Measurements from ENCODE around the gene AKR1B15.
"Not testable (repeated sequence)": the region's sequence is repeated elsewhere in the genome, so short reads cannot be mapped to it uniquely, and the experiment has no call there.

Gene AKR1B15

GRCh38 chr7:134567368-134567767, 18.5 kb downstream of the AKR1B15 start:
- no peak for FAIRE-seq

DNA sequence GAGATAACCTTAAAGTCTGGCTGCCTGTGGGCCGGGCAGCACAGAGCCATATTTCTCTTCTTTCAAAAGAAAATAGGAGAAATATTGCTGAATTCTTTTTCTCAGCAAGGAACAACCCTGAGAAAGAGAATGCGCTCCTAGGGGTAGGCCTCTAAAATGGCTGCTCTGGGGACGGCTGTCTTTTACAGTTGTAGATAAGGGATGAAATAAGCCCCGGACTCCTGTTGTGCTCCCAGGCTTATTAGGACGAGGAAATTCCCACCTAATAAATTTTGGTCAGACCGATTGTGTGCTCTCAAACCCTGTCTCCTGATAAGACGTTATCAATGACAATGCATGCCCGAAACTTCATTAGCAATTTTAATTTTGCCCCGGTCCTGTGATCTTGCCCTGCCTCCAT, 21.1 kb downstream of the AKR1B15 start:
- not testable (repeated sequence) for FAIRE-seq

- no peak for FAIRE-seq
Measured at GRCh38 chr7:134571101-134571500, 22.2 kb downstream of the AKR1B15 start.

DNA sequence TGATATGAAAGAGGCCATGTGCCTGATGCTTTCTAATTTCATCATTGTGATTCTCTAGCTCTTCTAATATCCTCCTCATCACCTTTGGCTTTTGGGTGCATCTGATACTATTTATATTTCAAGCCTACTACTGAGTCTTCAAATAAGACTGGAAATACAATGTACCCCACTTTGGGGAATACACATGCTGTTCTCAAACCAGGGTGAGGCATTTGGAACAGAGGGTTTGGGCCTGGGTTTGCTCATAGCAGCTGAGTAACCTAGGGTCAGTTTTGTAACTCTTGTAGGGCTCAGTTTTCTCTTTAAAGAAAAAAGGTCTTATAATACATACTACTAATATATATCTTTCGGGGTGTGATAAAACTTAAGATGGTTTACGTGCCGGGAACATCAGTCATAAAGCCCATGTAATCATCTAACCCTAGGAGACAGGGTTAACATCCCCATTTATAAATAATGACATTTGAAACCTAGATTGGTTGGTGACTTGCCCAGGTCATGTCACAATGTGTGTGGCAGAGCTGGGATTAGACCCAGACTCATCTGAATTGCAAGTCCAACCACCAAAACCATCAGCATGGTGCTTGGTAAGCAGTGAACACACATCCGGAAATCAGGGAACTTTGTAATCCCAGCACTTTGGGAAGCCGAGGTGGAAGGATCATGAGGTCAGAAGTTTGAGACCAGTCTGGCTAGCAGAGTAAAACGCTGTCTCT, 23.0 kb downstream of the AKR1B15 start:
- FAIRE-seq: no peak

DNA sequence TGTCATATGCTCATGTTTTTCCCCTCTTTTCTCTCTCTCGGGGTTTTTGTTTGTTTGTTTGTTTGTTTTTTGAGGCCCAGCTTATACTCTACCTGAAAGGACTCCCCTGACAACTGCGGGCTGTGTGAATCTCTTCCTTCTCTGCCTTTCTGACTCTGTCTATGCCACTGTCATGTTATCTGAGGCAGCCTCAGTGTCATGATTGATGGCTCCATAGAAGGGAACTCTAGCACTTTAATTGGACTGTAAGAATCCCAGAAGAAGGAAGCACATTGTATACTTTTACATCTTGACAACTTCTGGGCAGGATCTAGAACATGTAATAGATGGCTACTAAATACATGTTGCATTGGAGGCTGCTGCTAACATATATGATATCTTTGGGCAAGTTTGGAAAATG, 25.4 kb downstream of the AKR1B15 start:
- no peak for FAIRE-seq

- FAIRE-seq: no peak
Measured at GRCh38 chr7:134584290-134584689, 35.4 kb downstream of the AKR1B15 start.

GRCh38 chr7:134585897-134586296, 37.0 kb downstream of the AKR1B15 start:
- FAIRE-seq: no peak

GRCh38 chr7:134587750-134588149, 38.8 kb downstream of the AKR1B15 start:
- FAIRE-seq: no peak

- no peak for FAIRE-seq
Measured at GRCh38 chr7:134589491-134589941, 40.6 kb downstream of the AKR1B15 start.

- FAIRE-seq: no peak
Measured at GRCh38 chr7:134593530-134594392, 44.9 kb downstream of the AKR1B15 start.

DNA sequence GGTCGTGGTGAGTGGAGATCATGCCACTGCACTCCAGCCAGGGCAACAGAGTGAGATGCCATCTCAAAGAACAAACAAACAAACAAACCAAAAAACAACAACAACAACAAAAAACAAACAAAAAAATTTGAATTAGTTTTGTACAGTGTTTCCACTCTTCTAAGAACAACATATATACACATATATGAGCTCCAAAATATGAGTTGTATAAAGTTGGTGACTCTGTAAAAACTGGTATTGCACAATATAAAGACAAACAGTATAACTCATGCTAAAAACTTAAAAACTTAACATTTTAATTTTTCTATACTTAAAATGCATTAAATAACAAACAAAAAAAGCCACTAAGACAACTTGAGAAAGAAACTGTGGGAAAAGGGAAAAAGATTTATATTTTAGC, 46.0 kb downstream of the AKR1B15 start:
- no peak for FAIRE-seq

DNA sequence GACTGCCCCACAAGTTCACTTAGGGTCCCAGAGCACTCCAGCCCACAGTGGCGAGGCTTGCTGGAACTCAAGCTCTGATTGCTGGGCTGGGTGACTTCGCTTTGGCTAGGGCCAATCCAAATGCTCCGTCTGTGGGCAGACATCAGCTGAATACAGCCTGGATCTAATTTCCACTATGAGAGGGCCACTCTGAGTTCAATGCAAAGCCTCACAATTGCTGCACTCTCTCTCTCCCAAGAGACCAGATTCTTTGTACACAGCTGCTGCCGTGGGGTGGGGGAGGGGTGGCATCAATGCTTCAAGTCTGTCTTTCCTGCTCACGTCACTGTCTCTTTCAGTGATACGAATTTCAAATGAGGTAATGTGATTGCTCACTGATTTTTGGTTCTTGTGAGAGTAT, 50.5 kb downstream of the AKR1B15 start:
- FAIRE-seq: no peak

DNA sequence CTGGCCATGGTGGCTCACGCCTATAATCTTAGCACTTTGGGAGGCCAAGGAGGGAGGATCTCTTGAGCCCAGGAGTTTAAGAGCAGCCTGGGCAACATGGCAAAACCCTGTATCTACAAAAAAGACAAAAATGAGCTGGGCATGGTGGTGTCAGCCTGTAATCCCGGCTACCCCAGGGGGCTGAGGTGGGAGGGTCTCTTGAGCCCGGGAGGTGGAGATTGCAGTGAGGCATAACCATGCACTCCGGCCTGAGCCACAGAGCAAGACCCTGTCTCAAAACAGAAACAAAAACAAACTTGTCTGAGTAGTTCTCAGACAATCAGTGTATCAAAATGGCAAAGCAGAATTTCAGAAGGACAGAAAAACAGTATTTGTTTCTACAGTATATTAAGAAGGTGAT, 52.5 kb downstream of the AKR1B15 start:
- no peak for FAIRE-seq

GRCh38 chr7:134602881-134603451, 54.1 kb downstream of the AKR1B15 start:
- no peak for FAIRE-seq

DNA sequence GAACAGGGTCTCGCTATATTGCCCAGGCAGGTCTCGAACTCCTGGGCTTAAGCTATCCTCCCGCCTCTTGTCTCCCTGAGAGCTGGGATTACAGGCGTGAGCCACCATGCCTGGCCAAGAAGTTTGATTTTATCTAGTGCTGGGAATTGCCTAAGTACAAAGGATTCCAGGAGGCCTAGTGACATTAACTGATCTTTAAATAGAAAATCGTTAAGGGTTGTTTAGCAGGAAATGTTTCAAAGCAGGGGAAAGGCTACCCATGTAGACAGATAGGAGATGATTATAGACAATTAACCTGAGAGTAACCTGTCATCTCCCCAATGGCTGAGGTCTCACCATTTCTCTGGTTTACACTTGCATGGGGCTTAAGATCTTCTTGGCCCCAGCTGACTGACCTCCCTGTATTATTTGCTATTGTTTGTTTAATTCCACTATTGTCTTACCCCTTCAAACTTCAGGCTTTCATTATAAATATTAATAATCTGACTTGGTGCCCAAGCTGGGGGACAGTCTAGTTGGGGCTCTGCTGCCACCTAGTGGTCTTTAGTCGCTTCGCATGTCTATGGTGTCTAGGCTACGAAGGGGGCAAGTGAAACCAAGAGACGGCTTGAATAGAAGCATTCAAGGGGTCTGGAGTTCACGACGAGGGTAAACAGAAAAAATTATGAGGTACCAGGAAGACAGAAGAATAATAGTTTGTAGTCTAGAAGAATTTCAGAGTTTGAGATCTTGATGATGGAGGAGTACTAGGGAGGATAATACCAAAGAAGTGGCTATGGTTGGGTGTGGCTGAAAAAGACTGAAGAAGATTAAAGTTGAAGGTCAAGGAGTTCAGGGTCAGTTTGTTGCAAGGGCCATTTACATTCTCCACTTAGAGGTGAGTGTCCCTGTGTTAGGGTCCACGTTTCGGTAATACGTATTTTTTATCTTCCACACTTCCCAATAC, 57.3 kb downstream of the AKR1B15 start:
- FAIRE-seq: no peak

GRCh38 chr7:134611611-134612151, 62.8 kb downstream of the AKR1B15 start:
- FAIRE-seq: no peak

DNA sequence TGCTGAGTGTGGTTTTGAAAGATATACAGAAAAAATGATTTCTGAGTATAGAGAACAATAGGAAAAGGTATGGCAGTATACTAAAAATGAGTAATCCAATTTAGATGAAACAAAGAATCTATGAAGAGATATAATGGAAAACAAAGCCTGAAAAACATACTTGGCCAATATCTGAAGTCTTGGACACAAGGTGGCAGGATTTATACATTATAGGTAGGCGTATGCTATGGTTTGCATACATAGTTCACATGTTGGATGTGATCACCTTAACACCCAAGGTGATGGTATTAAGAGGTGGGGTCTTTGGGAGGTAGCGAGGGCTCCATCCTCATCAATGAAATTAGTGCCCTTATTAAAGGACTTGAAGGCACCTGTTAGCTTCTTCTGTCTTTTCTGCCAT, 63.3 kb downstream of the AKR1B15 start:
- no peak for FAIRE-seq

DNA sequence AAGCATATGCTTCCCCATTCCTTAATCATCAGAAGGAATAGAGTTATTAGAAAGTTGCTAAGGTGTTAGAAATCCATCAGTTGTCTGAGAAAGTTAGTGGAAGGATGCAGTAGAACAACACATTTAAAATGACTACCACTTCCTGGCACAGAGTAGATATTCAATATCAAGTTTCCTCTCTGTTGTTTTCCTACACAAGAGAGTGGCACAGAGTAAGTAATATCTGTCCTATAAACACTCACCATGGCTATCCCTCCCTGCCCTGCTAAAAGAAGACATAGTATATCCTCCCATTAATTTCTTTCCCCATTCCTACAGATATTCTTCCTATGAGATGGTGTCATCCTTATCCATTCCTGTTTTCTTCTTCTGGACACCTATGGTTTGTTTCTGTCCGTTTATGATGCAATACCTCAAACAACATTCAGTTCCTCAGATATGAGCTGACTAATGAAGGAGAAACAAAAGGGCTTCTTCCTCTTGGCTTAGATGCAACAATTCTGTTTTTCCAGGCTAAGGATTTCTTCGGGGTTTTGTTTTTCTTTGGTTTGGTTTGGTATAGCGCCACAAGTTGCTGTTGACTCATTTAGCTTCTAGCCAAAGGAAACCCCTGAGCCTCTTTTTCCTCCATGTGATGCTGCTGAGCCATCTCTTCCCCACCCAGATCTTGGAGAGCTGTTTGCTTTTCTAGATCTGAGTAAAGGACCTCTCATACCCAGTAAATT, 64.9 kb downstream of the AKR1B15 start:
- FAIRE-seq: no peak

DNA sequence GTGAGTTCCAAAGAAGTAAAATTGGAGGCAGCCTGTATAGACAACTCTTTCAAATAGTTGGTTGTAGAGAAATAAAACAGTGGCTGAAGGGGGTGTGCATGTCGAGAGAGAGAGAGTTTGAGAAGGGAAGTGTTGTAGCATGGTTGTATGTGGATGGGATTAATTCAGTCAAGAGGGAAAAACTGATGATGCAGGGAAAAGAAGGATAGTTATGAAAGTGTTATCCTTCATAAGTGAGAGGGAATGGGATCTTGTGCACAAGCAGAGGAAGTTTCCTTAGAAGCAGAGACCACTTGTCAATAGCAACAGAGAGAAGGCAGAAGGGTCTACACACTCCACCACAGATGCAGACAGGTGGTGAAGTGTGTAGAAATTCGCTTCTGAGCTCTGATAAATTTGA, 67.7 kb downstream of the AKR1B15 start:
- FAIRE-seq: no peak

GRCh38 chr7:134618756-134619530, 70.0 kb downstream of the AKR1B15 start:
- no peak for FAIRE-seq

Data from endometrium (tissue), 2 donors.